Measurements from ENCODE around the gene MFSD6.
"Not testable (repeated sequence)": the region's sequence is repeated elsewhere in the genome, so short reads cannot be mapped to it uniquely, and the experiment has no call there.

The MFSD6 gene

GRCh38 chr2:190405995-190406394, 2.2 kb upstream of the MFSD6 start:
- DNase-seq: no peak

- DNase-seq: no peak
These were observed 1.4 kb upstream of the MFSD6 start for GRCh38 chr2:190406805-190407204.

- DNase-seq: no peak
These were observed 901 bp upstream of the MFSD6 start for GRCh38 chr2:190407246-190407661.

DNA sequence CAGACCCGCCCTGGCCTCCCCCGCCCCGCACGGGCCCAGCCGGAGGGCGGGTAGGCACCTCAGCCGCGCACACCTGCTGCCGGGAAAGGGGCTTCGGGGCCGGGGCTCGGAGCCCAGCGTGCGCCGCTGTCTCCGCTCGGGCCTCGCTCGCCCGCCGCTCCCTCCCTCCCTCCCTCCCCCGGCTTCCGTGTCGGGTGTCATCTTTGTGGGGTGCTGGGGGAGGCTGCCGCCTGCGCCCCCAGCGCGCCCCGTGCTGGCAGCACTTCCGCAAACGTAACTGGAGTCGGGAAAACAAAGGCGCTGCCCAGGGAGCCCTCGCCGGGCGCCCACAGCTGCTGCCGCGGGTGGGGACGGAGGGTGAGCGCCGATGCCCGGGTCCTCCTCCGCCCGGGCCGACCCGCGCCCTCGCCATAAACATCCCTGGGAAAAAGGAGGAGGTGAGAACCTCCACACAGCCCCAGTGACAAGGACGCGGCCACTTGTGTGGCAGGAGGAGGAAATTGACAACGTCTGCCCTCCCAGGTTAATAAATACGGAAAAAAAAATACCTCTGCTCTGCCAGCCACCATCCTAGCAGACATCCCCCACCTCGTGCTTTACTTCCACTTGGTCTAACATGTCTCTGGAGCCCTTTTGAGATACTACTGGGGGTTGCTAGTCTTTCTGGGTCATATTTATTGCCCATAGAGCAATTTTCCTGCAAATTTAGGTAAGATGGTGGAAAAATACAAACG, 550 bp downstream of the MFSD6 start:
- DNase-seq: peak; percentile 50

DNA sequence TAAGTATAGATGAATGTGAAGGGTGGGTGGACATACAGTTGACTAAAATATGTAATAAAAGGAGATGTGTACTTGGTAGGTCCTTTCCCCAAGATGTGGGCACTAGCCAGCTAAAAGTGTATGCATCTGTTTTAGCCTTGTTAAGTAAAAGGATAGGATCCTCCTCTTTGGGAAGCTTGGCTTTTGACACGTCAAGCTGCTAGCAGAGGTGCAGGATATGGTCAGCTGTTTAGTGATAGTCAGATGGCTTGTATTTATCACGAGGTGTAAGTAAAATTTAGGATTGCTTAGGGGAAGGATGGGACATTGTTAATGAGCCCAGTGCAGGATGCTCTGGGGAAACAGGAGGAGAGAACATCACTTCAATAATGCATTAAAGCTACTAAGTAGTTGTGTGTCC, 1.5 kb downstream of the MFSD6 start:
- DNase-seq: no peak

GRCh38 chr2:190410166-190410565, 2.0 kb downstream of the MFSD6 start:
- DNase-seq: no peak

DNA sequence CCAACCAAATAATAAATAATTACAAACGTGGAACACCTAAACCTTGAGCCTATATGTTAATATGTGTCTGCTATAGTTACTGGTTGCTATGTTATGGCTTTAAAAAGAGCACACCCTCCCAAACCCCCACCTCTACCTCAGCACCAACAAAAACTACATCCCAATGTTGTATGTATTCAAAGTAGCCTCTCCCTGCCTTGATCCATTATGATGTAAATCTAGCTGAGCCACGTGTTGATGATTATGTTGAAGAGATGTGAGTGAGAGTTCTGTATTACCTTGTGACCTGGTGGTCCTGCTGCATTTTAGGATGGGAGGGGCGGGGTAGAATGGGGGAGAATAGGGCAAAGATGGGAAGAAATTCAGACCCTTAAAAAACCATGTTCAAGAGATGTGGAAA, 4.8 kb downstream of the MFSD6 start:
- no peak for DNase-seq

DNA sequence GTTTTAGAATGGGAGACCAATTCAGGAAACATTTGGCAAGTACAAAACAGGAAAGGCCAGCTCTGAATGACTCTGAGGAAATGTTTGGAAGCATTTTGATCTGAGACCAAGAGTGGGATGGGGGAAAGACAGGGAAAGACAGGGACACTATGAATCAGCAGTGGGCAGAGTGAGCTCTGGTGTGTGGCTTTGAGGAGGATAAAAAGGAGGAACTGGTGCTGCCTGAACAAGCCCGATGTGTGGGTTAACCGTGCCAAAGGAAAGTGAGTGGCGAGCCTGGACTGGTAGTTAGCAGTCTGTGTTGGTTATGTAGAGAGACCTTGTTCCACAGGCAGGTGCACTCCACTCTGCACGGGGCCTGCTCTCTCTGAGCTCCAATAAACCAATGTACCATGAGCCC, 5.3 kb downstream of the MFSD6 start:
- DNase-seq: peak; percentile 47

DNA sequence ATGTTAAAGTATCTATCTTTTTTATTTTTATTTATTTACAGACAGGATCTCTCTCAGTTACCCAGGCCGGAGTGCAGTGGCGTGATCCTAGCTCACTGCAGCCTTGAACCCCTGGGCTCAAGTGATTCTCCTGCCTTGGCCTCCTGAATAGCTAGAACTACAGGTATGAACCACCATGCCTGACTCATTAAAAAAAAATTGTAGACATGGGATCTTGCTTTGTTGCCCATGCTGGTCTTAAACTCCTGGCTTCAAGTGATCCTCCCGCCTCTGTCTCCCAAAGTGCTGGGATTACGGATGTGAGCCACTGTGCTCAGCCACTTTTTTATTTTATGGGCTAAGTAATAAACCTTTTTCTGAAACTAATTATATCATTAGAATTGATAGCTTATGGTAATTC, 7.1 kb downstream of the MFSD6 start:
- no peak for DNase-seq

- DNase-seq: no peak
These were observed 7.9 kb downstream of the MFSD6 start for GRCh38 chr2:190415794-190416775.

DNA sequence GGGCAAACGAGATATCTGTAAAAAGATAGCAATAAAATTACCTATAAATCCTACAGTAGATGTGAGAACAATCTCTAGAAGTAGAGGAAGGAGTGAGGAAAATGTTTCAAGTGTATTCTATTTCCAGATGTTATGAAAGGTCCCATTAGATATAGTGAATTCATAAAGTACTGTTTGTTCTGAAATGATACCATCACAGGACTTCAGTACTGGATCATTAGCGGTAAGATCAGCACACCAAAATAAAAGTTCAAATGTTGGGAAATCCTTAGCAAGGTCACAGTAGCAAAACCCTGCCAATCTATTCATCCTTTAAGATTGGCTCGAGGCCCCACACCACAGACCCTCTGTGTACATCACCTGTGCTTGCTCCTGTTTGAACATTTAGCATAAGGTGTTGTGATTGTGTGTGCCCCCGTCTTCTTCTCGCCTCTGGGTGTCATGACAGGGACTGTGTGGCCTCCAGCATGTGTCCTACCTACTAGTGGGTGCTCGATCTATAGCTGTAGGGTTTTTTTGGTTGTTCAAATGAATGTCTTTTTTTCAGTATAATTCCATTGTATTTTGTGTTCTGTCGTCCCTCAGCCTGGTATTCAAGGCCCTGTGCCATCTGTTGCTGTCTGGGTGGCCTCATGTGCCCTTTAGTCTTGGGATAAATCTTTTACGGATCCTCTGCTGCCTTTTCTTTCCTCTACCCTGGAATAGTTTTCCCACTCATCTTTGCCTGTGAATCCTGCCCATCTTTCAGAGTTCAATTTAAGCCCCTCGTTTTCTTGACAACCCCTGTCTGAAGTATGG, 9.1 kb downstream of the MFSD6 start:
- DNase-seq: no peak

DNA sequence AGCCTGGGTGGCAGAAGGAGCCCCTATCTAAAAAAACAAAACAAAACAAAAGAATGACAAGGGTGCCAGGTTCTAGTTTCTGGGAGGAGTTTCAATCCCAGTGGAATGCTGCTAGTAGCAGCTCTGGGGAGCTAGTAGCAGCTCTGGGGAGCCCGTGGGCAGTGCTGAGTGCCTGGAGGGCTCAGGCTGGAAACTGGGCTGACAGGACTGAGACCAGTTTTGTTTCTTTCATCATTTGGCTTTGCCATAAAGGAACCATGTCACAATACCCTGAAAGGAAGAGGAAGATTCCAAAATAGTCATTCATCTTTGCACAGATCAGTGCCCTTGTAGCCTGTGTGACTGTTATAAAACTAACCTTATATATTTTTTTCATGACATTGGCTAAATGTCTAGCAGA, 10.6 kb downstream of the MFSD6 start:
- no peak for DNase-seq

DNA sequence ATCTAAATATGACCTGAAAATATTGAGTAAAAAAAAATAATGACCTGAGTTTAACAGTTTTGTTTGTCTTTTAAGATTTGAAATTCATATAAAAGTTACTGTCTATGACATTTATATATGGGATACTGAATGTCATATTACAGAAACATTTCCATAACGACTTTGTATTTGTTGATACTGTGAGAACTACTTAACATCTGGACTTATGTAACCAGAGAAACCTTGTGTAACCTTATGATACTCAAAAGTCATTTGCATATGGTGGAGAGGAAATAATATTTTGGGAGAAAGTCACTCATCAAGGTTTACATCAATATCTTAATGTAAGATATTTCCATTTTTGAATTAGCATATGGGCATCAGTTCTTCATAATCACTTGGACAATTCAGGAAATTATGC, 12.6 kb downstream of the MFSD6 start:
- no peak for DNase-seq

DNA sequence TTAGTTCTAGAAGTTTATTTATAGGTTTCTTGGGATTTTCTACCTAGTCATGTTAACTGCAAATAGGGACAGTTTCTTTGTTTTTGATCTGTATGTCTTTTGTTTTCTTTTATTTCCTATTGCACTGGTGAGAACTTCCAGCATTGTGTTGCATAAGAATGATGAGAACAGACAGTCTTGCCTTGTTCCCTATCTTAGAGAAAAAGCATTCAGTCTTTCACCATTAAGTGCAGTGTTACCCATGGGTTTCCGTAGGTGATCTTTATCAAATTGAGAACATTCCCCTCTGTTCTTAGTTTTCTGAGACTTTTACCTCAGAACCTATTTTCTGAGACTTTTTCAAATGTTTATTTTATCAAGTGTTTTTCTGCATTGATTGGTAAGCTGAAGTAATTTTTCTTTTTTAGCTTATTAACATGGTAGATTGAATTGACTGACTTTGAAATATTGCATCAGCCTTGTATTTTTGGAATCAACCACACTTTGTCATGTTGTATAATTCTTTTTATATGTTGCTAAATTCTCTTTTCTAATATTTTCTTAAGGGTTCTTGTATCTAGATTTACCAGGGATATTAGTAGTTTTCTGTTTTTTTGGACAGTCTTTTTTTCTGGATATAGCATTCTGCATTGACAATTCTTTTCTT, 17.2 kb downstream of the MFSD6 start:
- no peak for DNase-seq

DNA sequence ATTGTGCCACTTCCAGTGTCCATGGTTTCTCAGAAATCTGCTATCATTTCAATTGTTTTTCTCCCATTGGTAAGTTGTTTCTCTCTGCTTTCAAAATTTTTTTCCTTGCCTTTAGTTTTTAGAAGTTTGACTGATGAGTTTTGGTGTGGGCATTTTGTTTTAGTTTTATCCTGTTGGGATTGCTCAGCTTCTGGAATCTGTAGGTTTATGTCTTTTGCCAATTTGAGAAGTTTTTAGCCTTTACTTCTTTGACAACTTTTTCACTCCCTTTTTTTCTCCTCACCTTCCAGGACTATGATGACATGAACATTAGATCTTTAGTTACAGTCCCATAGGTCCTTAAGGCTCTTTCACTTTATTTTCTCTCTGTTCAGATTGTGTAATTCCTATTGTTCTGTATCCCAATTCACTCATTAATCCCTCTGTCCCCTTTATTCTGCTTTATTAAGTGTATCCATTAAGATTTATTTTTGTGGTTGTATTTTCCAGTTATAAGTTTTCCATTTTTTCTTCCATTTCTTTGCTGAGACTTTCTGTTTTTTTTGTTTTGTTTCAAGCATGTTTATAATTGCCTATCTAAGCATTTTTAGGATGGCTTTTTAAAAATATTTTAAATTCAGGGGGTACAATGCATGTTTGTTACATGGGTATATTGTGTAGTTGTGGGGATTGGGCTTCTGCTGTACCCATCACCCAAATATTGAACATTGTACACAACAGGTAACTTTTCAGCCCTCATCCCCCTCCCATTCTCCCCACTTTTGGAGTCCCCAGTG, 17.9 kb downstream of the MFSD6 start:
- no peak for DNase-seq

DNA sequence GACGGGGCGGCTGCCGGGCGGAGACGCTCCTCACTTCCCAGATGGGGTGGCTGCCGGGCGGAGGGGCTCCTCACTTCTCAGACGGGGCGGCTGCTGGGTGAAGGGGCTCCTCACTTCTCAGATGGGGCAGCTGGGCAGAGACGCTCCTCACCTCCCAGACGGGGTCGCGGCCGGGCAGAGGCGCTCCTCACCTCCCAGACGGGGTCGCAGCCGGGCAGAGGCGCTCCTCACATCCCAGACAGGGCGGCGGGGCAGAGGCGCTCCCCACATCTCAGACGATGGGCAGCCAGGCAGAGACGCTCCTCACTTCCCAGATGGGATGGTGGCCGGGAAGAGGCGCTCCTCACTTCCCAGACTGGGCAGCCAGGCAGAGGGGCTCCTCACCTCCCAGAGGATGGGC, 22.7 kb downstream of the MFSD6 start:
- not testable (repeated sequence) for DNase-seq

GRCh38 chr2:190431907-190432306, 23.8 kb downstream of the MFSD6 start:
- no peak for DNase-seq

DNA sequence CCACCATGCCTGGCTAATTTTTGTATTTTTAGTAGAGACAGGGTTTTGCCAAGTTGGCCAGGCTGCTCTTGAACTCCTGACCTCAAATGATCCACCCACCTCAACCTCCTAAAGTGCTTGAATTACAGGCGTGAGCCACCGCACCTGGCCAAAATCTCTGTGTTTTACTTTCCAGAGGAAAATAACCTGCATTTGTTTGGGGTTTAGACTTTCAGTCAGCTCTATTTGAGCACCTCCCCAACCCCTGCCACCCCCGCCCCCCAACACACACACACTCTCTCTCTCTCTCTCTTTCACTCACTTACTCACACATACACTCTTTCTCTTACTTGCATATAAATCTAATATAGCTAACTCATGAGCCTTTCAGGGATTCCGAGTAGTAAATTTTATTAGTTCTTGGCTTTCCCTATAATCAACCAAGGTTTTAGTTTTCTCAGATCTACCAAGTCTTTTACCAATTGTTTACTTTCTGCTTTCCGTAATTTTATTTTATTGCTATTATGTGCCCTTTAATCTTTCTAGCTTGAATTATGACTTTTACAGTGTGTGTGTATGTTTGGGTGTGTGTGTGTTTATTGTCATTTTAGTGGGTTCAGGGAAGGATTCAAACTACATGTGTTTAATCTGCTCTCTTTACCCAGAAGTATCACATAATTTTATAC, 24.5 kb downstream of the MFSD6 start:
- DNase-seq: no peak

GRCh38 chr2:190435031-190435670, 27.0 kb downstream of the MFSD6 start:
- DNase-seq: peak; percentile 32

DNA sequence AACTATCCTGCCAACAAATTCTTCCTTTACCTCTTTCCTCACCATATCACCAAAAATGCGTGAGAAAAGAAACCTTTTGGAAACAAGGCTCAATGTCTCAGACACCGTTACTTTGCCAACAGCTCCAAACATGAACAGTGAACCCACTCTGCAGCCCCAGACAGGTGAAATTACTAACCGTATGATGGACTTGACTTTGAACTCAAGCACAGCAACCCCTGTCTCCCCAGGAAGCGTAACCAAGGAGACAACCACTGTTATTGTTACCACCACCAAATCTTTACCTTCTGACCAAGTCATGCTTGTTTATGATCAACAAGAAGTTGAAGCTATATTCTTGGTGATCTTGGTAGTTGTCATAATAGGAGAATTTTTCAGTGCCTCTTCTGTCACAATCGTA, 28.4 kb downstream of the MFSD6 start:
- DNase-seq: no peak

DNA sequence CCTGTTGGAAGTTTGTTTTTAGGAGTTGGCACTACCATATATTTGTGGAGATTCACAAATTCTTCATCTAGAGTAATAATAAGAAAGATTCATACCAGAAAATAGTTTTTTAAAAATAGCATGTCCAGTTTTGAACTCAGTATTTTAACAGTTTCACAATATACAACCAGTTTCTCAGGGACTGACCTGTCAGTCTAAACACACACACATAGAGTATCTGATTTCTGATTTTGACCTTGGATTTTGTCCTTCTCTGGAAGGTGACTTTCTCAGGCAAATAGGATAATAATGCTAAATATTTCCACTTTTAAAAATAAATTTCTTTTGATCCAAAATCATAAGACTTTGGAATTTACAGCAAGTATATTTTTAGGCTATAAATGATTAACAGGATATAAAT, 32.0 kb downstream of the MFSD6 start:
- DNase-seq: no peak

All from GDM1 (cell line).